ENCODE data around the gene RHBDF1.

DNA sequence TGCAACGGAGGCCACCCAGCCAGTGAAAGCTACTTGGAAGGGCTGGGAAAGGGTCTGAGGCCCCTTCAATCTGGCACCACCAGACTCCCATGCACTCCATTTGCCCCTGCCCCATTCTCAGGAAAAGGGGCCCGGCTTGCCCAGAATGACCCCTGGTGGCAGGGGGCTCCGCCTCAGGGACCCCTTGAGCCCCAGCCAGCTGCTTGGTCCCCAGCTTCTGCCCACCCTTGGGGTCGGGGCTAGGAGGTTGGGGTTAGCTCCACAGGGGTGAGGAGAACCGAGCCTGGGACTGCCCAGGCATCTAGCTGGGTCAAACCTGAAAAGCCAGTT, 1.3 kb downstream of the RHBDF1 start:
- TF ChIP-seq, protein P1, sequence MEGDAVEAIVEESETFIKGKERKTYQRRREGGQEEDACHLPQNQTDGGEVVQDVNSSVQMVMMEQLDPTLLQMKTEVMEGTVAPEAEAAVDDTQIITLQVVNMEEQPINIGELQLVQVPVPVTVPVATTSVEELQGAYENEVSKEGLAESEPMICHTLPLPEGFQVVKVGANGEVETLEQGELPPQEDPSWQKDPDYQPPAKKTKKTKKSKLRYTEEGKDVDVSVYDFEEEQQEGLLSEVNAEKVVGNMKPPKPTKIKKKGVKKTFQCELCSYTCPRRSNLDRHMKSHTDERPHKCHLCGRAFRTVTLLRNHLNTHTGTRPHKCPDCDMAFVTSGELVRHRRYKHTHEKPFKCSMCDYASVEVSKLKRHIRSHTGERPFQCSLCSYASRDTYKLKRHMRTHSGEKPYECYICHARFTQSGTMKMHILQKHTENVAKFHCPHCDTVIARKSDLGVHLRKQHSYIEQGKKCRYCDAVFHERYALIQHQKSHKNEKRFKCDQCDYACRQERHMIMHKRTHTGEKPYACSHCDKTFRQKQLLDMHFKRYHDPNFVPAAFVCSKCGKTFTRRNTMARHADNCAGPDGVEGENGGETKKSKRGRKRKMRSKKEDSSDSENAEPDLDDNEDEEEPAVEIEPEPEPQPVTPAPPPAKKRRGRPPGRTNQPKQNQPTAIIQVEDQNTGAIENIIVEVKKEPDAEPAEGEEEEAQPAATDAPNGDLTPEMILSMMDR (IDR thresholded peaks at IDR 0.05), result no peak
- no peak for TF ChIP-seq POLR2A (IDR thresholded peaks at IDR 0.05)

Data from Peyer's patch (tissue), 4 donors.